Stimulated activated CD4-positive, alpha-beta T cell treated with anti-CD3 and anti-CD28 coated beads, Interleukin-4, amount 100 ng/mL, for 24 hours (primary cell): ENCODE measurements around the gene PGP.
A peak's percentile ranks its signal among the peaks of the same experiment; 100 is the strongest.

ENCODE experiments used
- DNase-seq: peaks from one replicate; pipeline ENCODE4 v3.0.0-alpha.2; 2020

PGP gene

DNA sequence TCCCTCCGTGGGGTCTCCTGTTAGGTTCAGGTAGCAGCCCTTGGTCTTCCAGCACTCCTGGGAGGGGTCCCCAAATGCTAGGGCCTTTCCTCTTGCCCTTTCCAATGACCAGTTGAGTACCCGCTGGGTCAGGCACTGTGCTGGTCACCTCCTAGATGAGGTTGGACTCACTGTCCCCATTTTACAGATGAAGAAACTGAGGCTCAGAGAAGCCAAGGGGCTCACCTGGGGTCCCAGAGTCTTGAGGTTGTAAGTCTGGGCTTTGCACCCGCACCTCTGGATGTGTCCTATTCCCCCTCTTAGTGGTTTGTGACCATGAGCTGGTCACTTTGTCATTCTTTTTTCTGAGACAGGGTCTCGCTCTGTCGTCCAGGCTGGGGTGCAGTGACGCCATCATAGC lies 16.9 kb downstream of the PGP start:
- no peak for DNase-seq

DNA sequence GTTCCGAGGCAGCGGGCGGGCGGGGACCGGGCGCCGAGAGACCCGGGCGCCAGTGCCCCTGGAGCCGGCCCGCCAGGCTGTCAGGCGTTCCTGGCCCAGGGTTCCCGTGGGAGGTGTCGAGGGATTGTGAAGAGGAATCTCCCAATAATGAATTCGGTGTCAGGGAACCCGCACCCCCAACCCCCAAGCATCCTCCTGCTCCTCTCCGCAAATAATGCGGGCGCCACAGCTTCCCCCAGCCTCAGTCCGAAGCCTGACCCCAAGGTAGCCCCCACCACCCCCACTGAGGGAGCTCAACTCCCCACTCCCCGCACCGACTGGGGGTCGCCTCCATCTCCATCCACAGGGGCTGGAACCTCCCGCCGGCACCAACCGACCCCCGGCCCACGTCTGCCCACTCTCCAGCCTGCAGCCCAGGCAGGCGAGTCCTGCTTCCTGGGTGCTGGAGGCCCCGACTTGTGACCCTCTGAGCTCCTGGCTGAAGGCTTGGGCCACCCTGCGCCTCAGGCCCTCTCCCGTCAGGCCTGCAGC lies 17.6 kb downstream of the PGP start:
- DNase-seq, result no peak

DNA sequence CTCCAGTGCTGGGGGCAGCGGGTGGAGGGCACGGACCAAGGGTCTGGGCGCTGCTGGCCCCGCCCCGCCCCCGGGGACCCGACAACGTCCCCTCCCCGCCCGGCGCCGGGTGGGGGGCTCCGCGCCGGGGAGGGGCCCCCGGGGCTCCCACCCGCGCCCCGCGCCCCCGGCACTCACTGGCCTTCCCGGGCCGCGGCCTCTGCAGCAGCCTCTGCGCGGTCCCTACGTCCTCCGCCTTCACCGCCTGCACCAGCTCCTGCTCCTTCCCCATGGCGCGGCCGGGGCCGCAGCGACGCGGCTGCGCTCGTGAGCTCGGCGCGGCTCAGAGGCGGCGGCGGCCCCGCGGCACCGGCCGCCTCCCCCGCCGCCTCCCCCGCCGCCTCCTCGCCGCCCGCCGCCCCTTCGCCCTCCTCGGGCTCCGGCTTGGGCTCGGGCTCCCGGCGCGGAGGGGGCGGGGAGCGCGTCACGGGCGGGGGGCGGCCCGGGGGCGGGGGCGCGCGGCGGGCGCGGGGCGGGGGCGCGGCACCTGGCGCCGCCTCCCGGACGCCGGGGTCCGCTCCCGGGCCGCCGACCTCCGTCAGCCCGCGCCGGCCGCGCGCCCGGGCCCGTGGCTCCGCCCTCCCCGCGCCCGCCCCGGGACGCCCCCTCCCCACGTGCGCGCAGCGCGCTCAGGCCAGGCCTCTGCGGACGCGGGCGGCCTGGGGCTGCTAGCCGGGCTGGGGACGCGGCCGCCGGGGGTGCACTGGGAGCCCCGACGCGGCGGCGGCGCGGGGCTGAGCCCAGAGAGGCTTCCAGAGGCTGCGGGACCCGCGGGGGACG lies 18.3 kb downstream of the PGP start, which contains the start of gene CASKIN1:
Gene CASKIN1, minus strand, starts transcription at position 444 of the 819 bp plus-strand sequence. Its CDS starts 173 bp downstream, at position 271.
- DNase-seq, result no peak

DNA sequence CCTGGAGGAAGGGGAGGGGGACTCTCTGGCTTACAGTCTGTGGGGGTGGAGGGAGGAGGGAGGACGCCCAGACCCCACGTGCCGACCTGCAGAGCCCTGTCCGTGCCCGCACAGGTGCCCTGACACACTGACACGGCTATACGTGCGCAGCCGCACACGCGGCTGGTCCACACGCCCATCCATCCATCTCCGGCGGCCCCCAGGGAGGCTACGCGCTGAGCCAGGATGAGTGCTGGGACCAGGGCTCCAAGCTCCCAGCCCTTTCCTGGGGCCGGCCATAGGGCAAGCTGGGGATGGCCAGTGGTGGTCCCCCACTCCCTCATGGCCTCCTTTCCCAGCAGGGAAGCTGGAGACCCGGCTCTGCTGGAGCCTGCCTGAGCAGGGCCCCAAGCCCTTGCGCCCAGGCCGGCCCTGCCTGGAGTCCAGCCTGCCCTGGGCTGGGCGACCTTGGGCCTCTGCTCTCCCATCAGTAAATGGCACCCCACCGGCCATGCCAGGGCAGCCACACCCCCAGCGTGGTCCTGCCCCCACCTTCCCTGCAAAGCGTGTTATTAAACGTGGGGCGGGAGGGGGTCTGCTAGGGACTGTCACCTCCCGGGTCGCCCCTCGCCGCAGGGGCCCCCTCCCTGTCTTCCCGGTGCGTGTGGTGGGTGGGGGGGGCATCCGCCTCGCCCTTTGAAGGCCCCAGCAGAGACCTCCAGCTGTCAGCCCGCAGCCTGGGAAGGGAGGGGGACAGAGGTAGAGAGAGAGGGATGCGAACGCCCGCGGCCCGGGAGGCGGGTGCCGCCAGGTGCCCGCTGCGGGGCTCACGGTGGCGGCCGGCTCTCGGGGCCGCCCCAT lies 19.1 kb downstream of the PGP start:
- no peak for DNase-seq

DNA sequence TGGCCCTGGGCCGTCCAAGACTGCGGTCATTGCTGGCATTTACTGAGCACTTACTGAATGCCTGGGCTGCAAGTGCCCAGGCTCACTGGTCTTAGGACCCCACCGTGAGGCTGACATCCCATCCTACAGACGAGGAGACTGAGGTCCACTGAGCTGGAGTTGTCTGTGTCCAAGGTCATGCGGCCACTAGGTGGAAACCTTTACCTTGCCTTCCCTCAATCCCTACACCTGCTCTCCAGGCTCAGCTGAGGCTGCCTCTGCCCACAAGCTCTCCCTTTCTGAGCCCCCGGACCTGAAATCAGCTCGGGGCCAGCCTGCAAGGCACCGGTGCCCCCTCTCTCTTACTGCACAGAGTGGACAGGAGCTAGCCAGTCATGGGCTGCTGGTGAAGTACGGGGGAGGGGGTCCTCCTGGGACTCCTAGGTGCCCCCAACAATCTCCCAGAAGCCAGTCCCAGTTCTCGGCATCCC lies 19.8 kb downstream of the PGP start:
- peak; percentile 46 for DNase-seq

DNA sequence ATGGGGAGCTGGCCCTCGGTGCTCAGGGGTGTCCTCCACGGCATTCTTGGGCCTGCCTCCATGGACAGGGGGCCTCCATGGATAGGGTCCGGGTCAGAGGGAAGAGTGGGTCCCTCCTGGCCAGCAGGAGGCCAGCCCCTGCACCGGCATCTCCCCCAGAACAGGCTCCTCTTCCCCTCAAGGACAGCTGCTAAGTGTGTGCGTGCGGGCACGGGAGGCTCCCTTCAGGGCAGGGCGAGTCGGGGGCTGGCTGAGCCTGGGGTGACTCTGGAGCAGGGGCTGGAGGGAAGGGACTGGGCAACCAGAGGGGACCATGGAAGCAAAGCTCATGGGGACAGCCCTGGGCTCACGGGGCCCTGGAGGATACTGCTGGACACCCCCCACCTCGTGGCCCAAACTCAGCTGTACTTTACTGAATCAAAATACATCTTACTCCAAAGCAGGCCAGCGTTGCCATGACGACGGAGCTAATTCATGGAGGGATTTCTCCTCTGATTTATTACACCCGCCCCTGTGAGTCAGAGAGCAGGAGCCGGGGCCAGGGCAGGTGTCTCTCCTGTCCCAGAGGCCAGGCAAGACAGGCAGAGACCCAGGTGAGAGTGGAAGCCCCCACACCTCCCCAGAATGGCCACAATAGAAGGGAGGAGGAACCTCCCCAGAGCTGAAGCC lies 20.3 kb downstream of the PGP start:
- DNase-seq, result no peak

DNA sequence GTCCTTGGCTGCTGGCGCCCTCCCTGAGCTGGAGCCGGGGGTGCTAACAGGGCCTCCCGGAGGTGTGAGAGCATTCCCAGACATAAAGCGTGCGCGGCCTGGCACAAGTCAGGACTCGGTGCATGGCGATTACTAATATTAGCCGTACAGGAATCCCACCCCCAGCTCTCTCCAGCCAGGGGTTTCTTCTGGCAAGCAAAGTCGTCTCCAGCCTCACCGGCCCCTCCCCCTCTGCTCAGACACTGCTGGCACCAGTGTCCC lies 23.3 kb downstream of the PGP start:
- DNase-seq, result no peak

DNA sequence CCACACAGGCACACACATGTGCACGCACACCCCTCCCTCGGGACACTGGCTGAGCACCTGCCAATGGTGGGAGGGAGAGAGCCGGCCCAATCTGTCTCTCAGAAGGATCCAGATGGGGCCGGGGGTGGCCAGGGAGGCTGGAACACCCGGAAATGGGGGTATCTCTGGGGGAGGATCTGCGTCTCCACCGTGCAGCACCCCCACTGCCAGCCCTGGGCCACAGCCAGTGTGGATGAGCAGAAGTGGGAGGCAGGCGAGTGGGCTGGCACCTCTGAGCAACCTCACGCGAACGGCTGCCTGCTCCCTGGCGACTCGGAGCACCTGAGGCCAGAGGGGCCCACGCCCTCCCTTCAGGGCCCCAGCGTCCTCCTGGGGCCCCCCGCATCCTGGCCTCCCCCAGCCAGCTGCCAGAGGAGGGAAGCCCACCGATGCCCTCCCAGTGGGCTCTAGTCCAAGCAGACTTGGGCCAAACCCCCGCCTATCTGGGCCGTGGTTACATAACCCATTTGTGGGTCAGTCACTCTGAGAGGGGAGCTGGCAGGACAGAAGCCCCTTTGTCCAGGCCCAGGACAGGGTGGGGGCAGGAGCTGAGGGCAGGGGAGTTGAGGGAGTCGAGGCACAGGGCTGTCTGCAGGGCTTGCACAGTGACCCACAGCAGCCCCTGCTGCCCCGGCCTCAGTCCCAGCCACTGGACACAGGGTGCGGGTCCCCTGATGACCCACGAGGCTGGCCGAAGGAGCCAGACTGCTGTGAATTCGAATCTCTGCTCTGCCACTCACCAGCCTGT lies 23.8 kb downstream of the PGP start:
- DNase-seq, result no peak

DNA sequence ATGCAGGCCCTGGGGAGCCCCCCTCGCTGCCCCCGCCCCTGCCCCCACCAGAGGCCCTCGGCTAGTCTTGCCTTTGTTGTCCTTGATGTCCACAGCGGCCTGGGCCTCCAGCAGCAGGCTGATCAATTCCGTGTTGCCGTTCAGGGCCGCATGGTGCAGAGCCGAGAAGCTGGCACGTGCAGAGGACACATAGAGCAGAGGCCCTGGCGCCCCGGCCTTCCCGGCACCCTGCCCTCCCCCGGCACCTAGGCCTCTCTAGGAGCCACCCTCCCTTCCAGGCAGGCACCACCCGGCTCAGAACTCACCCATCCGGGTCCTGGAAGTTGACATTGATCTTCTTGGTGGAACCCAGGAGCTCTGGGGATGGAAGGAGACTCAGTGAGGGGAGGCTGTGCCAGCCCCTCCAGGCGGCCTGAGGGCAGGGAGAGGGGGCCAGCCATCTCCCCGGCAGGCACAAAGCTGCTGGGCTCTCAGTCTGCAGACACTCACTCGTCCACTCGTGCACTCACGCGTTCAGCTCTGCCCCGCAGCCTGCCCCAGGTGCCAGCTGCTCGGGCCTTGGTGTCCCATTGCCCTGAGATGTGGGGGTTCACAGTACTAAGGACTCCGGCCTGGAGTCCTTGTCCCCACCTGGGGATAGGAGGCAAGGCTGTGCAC lies 24.5 kb downstream of the PGP start:
- no peak for DNase-seq

DNA sequence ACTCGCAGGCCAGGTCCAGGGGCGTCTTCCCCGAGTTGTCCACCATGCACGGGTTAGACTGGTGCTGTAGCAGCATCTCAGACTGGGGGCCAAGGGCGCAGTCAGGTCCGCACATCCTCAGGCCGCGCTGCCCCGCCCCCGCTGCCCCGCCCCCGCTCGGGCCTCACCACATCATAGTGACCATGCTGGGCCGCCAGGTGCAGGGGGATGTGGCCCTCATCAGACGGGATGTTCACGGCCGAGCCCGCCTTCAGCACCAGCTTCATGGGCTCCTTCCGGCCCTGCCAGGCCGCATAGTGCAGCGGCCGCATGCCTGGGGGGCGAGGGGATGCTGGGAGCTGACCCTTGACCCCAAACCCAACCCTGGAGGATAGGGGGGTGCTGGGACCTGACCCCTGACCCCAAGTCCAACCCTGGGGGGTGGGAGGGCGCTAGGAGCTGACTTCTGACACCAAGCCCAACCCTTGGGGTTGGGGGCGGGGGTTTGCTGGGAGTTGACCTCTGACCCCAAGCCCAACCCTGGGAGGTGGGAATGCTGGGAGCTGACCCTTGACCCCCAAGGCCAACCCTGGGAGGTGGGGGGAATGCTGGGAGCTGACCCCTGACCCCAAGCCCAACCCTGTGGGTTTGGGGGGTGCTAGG lies 25.3 kb downstream of the PGP start:
- DNase-seq, result no peak

DNA sequence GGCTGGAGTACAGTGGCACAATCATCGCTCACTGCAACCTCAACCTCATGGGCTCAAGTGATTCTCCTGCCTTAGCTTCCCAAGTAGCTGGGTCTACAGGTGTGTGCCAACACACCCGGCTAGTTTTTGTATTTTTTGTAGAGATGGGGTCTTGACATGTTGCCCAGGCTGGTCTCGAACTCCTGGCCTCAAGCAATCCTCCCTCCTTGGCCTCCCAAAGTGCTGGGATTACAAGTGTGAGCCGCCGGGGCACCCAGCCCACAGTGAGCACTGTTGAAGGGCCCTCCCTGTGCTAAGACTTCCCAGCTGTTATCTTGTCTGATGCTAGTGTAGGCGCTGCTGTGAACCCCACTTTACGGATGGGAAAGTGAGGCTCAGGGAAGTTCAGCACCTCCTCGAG lies 26.2 kb downstream of the PGP start:
- DNase-seq, result no peak

DNA sequence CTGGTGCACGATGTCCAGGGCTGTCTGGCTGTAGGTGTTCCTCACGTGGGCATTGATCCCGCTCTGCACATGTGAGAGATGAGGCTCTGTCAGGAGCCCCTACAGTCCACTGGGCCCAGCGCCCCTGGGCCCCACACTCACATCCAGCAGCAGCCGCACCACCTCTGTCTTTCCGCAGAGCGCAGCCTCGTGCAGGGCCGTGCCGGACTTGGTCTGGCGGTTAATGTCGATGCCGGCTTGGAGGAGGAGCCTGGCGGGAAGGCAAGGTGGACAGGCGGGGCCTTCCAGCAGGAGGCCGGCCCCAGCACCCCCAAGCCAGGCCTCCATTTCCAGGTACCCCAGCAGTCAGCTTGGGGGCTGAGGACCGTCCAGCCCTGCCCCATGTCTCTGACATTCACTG lies 27.4 kb downstream of the PGP start:
- DNase-seq, result no peak

DNA sequence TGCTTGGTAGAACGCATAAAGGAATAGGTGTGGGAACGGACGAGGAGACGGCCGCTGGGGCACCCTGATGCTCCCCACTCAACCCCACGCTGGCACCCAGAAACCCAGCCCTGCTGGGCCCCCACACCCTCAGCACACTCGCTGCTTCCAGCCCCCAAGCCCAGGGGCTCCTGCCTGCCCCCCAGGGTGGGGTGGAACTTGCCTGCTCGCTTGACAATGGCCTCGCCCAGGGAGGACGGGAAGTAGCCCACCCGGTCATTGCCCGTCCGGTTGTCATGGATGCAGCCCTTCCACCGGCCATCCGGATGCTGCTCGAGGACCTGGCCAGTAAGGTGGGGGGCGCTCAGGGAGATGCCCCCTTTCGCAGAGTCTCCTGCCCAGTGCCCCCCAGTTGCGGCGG lies 28.1 kb downstream of the PGP start:
- DNase-seq, result no peak

DNA sequence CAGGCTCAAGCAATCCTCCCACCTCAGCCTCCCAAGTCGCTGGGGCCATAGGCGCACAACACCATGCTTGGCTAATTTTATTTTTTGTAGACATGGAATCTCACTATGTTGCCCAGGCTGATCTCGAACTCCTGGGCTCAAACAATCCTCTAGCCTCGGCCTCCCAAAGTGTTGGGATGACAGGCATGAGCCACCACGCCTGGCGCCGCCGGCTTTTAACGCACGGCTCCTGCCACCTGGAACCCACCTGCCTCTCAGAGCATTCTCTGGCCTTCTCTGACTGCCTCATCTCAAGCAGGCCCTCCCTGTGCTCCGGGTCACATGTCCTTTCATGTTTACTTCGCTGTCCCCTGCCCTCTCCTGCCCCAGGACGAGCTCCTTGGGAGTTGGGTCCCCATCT lies 28.6 kb downstream of the PGP start:
- no peak for DNase-seq

DNA sequence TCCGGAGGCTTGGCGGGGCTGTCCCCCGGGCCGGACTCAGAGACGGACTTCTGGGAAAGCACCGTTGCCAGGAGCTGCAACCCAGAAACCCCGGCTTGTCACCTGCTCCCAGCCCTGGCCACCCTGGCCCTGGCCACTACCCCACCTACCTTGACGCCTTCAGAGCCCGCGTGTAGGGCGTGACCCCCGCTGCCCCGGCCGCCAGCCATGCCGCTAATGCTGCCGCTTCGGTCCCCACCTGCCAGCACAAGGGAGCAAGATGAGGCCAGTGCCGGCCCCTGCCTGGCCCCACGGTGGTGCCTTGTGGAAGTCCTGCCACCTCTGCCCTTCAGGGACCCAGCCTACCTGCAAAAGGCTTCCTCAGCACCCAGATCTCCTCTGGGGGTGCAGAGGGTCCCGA lies 29.7 kb downstream of the PGP start:
- no peak for DNase-seq

DNA sequence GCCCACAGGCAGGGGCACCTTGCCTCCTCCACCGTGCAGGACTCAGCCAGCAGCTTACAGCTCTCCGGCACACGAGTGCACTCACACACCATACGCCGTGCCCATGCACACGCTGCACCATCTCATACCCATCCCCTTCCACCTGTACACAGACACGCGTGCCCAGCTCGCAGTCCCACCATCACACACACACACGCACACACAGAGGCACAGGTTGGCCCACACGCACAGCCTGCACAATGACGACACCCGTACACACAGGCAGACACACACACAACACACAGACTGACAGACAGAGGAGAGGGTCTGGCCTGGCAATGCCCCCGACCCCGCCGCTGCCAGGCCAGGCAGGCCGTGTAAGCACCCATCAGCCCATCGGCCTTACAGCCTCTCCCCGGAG lies 30.3 kb downstream of the PGP start:
- DNase-seq, result no peak

DNA sequence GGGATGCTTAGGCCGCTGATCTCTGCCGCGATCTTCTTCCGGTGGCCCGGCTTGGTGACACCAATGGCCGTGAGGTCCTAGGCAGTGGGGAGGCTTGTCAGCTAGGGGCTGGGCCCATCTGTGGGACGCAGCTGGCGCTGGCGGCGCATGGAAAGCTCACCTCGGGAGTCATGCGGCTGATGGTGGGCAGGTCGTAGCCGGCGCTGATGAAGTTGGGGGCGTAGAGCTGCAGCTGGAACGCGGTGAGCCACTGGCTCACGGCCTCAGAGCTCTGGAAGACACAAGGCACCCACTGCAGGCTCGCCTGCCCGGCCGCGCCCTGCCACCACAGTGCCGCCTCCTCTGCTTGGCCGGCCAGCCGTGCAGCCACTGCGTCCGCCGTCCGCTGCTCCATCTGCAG lies 31.0 kb downstream of the PGP start:
- DNase-seq, result no peak

DNA sequence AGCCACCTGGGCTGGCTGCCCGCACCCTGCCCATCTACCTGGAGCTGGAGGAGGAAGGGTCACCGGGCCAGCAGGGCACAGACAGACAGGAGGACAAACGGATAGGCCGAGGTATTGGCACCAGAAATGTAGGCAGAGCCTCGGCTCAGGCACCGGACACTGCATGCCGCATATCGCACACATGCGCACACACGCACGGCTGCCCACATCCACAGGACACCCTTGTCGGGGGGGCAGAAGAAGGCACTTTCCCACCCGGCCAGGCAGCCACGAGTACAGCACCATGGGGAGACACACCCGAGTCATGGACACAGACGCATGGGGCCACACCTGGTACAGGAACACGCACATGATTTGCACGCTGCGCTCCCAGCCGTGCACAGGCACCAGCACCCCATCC lies 32.7 kb downstream of the PGP start:
- DNase-seq, result no peak

DNA sequence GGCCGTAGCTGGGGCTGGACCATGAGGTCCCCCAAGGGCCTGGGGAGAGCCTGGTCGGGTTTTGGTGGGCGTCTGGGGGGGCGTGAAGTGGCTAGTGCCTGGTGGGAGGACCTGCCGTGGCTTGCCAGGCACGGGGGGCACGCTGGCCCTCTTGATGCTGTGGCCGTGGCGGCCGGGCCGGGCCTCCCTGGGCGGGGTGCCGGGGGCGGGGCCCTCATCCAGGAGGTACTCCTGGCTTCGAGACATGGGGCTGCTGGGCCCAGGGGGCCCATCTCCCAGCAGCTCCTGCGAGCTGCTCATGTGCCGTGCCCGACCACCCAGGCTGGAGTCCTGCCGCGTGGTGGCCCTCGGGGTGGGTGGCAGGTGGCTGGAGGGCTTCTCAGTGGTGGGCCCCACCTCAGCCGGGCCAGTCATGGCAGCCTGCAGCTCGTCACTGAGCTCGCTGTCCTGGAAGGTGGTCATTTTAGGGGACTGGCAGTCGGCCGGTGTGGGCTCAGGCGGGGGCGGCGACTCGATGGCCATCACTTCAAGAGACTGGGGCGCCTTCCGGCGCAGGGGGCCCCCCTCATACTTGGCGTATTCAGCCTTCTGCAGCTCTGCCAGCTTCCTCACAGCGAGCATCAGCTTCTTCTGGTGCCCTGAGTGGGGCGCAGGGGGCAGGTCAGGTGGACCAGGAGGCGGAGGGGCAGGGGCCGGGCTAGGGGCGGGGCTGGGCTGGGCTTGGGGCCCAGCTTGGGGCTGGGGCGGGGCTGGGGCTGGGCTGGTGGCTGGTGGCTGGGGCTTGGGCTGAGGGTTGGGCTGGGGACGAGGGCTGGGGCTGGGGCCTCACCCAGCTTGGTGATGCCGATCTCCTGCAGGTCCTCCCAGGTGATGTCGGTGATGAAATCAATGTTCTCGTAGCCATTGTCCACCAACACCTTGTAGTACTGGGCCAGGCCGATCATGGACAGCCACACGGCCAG lies 33.4 kb downstream of the PGP start:
- no peak for DNase-seq

DNA sequence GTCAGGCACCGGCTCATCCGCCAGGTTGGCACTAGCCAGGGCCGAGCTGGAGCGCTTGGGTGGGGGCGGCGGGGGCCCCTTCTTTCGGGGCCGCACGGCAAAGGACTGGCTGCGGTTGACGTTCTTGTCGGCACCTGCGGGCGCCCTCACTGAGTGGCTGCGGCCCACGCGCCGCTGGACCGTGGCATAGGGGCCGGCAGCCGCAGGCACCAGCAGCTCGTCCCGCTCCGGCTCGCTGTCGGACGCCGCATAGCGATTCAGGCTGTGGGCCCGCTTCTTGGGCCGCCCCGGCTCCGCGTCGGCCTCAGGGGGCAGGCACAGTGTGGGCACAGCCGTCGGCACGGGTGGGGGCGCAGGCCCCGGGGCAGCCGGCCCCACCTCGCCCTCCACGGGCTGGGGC lies 34.2 kb downstream of the PGP start:
- no peak for DNase-seq
